ENCODE results near the gene HPGD.
"Not testable (repeated sequence)": the region's sequence is repeated elsewhere in the genome, so short reads cannot be mapped to it uniquely, and the experiment has no call there.

HPGD gene

DNA sequence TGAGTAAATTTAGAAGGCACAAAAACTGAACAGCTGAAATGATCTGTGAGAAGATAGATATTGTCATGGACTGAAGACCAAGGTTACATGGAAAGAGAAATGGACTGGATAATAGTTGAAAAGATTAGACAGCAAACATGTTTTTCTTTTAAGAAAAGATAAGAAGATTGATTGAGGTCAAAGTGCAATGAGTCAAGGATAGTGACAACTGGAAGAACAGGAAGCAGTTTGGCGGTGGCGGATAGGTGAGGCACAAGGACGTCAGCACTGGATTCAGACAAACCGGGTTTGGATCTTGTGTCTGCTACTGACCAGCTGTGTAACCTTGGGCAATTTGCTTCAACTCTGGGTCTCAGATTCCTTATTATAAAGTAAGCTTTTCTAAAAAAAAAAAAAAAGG, 2.0 kb upstream of the HPGD start:
- DNase-seq = no peak

DNA sequence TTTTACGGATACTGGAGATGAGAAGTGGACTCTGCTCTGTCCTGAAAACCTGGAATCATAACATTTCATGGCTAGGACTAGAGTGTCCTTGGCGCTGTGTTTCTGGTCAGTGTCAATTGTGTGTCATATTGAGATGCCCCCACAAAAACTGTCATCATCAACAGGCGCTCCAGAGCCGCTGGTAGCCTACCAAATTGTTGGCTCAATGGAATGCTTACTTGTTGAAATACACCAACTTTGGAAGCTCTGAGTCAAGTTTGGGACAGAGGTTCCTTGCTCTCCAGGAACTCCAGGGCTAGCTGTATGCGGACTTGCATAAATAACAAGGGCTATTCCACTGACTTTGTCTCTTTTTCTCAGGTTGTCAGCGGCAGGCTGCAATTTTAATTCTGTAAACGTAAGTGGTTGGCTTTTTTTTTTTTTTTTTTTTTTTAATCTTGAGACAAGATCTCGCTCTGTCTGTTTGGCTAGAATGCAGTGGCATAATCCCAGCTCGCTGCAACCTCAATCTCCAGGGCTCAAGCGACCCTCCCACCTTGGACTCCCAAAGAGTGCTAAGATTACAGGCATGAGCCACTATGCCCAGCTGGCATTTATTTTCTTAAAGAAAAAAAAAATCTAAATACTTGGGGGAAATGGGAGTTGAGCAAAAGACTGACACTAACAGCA, 871 bp upstream of the HPGD start:
- no peak for DNase-seq

DNA sequence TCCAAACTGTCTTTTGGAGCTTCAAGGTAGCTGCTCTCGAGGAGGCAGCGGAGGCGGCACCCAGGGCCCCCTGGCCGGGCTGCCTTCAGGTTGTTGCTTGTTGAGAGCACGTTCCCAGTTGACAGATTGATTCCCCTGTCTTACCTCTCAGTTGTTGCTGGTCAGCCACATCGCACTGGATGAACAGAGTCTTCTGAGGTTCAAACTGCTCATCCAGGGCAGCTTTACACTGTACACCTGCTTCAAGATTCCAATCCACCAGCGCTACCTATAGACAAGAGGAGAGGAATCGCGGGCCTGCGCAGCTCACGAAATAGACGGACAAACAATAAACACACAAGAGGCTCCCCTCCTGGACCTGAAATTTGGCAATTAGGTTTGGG, 497 bp downstream of the HPGD start:
- peak; percentile 8 for DNase-seq

DNA sequence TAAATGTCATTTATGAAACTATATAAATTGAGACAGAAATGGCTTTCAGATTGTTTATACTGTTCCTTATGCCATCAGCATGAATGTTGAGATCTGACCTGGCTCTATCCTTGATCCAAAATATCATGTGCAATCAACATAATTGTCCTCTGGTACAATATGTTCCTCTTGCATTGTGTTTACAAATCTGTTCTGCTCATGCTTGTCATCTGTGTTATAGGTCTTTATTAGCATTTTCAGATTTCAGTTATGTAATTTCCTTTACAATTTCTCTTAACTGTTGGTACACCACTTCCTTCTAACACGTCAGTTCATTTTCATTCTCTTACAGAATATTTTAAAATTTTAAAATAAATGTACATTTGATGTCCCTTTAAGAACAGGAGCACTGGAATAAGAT, 1.6 kb downstream of the HPGD start:
- DNase-seq = no peak

DNA sequence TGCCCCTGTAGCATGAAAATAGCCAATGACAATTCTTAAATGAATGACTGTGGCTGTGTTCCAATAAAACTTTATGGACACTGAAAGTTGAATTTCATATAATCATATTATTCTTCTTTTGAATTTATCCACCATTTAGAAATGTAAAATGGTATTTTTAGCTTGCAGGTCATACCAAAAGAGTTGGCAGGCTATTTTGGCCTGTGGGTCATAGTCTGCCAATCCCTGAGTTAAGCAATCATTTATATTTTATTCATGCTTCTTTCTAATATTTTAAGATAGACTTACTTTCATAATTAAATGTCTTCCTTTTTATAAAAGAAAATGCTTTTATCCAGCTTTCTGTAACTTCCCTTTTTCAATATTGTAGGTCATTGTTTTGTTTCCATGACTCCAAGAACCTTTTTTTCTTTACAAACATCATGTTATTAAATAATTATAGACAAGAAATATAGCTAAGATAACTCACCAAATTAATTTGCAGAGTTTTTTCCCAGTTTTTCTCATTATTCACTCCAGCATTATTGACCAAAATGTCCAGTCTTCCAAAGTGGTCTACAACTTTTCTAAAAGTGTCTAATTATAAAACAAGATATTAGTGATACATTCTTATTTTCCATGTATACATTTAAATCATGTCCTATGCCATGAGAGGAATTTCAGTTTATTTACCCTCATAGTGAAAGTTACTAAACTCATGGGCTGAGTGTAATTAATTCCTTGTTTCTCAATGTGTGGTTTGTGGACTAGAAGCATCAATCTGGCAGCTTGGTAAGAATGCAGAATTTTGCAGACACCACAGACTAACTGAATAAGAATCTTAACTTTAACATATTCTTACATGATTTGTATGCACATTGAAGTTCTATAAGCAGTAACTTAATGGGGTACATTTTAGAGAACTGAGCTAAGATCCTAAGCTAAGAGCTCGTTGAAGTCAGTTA, 4.5 kb downstream of the HPGD start:
- DNase-seq = no peak

DNA sequence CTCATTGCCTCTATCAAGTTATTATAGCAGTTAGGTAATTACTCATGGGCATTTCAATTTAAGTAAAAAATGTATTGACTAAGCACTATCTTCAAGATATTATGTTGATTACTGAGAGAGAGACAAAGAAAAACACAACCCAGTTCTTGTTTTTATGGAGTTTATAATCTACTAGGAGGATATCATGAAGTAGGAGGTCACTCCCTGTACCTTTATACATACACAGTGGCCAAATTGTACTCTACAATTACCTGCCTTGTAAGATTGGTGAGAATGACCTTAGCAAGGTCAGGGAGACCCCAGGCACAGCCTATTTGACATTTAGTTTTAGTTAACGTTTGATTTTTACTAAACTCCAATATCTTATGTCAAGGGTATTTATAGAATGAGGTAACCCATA, 5.5 kb downstream of the HPGD start:
- no peak for DNase-seq

DNA sequence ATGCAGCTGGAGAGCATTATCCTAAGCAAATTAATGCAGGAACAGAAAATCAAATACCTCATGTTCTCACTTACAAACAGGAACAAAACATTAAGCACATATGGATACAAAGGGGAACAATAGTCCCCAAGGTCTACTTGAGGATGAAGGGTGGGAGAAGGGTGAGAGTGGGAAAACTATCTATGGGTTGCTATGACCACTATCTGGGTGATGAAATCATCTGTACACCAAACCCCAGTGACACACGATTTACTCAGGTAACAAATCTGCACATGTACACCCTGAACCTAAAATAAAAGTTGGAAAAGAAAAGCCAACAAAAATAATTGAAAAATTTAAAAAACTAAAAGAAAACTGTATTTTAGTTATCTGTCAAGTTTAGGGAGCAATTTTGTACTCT, 5.9 kb downstream of the HPGD start:
- no peak for DNase-seq

DNA sequence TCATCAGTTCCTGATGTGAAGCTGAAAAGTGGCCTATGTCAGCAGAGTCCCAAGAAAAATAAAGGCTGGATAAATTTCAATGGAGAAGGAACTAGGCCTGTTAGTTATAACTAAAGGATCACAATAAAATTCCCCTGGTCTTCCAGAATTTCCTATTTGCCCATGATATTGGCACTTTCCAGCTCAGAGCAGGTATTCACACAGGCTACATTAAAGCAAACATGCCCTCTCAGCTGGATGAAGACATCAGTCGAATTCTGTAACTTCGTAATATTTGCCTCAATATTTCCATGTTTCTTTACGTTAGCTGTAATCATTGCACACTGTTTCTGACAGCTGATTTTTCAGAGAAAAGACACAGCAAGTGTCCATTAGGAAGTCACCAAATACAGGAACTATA, 9.5 kb downstream of the HPGD start:
- DNase-seq = no peak

DNA sequence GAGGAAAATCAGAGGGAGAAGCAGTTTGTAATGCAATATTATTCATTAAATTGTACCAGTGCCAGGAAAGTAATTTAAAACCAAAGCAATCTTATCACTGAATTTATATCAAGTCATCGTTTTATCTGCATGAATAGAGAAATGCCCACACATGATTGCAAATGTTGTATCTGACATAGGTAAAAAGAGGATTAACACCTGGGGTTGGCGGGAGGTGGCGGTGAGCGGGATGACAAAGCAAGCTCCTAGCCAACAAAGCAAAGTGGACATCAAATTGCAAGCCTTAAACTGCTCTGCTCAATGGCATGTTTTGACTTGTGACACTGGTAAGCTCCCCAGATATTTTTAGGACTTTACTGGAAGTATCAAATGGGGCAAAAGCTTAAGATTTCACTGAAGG, 16.4 kb downstream of the HPGD start:
- DNase-seq = no peak

DNA sequence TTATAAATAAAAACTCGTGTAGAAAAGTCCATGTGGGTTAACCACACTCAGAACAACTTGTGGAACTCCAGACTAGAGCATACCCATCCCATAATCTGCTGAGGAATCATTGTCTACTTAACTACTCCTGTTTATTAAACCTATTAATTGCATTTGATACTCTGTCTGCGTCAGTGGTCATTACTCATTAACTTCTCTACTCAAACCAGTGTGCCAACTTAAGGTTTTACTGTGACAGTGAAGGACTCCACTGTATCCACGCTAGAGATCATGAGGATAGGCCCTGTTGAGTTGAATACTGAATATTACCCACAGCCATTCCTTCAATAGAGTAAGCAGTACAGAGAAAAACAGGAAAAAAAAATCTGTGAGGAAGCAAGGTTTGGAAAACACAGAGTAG, 17.3 kb downstream of the HPGD start:
- DNase-seq = no peak

DNA sequence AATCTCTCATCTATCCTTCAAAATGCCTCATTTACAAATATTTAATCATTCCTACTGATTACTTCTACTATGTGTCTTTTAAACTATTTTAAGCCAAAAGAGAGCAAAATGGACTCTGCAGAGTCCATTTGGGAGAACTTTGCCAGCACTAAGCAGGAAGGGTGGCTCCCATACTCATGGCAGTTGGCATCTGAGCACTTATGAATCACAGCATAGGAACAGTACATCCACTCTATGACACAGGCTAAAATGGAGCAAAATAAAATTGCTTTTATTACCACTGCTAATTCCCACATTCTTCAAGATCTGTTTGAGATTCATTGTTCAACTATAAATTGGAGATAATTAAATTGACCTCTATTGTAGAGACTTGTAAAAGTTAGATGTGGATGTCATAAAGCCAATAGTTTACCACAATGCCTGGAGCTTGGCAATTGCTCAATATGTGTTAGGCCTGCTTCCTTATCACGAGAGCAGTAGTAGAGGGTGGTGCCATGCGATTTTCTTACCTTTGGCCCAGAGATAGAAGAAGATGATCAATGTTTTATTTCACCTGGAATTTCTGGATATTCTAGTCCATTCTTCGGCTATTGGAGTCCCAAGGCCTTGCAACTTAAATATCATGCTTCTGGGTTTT, 19.1 kb downstream of the HPGD start:
- DNase-seq = no peak

DNA sequence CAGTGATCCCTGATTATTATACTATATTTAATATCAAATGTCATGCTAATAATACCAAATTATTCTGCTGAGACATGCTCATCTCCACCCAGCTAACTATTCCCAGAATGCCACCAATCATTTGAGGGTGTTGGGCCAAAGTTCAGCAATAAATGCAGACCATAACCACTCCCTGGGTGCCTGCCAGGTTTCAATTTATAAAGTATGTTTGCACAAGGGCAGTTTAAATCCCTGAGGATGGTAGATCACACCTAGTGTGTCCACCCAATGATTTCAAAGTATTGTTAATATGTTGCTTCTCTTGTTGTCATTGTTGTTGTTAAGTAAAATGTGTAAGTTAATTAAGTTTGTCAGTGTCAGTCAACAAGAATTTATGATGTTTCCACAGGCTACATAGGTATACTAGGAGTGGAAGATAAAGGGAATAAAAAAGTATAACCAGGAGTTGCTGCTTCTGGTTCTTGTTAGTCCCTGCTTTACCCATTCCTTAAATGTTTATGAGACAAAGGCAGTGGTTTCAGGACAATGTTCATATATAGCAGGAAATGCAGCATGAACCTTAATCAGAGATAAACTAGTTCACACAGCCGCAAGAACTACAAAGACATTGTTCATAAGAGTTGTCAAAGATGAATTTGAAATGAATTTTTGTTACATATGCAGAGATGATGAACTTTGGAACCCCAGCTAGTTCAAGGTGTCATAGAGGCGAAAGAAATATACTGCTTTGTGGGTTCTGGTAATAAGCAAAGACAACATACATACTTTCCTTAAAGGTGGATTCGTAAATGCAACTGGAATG, 25.5 kb downstream of the HPGD start:
- DNase-seq = peak; percentile 2

DNA sequence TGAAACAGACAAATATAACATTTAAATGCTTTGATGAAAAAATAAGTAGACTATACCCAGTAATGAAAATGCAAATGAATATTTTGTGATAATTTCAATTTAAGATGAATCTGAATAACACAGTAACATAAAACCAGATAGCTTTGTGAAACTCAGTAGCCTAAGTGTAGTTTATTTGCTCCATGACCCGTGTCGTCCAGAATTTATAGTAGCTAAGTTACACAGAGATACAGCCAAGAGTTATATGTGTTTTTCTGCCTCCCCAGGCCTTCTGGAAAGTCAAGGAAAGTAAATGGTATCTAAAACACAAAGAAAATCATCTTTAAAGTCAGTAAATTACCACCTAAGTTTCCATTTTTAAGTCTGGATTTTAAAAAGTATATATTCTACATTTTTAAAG, 26.7 kb downstream of the HPGD start:
- no peak for DNase-seq

DNA sequence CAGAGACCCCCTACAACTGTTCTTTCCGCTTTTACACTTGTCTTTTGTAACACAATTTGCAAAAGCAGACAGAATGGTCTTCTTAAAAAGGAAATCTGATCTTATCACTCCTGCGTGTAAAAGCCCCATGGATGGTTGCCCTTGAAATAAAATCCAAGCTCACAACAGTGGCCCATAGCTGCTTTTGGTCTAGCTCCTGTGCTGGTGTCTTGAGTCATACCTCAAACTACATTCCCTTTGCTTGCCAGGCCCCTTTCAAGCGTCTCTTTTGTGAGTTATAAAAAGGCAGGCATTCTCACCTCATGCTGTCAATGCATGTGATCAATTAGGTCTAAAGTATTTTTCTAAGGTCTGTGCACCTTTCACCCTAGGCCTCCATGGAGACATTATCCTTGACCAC, 27.6 kb downstream of the HPGD start:
- DNase-seq = no peak

DNA sequence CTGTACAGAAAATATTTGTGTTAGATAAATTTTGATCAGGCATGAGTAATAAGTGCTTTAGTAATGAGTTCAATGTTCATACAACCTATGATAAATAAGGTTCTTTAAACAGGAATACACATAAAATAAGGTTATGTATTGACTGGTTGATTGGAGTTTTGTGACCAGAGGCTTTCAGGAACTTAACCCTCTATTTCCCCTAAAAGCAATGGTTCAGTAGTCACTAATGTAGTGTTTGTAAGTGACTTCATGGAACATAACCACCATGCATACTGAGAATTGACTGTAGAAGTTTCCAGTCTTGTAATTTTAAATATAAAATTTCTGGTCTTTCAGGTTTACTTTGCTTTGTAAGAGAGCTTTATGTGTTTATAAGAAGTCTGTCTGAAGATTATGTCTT, 28.1 kb downstream of the HPGD start:
- no peak for DNase-seq

DNA sequence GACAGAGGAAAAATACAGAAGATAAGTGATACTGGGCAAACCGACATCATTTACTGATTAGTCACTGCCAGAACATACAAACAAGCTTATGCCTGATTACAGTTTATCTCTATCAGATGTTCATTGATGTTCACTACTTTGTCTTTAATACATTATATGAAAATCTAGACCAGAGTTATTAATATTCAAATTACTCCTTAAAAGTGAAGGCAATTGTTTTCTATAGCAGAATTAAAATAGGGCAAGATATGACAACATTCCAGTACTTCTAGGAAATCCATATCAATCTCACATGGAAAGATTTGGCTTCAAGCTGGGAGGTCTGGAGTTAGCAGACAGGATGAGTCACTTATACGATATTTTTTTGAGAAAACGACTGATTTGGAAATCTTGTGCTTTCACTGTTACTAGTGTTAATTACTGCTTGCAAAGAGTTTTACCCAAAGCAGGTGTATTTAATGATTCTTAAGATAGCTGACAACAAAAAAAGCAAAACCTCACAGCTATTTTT, 31.8 kb downstream of the HPGD start:
- DNase-seq = no peak

DNA sequence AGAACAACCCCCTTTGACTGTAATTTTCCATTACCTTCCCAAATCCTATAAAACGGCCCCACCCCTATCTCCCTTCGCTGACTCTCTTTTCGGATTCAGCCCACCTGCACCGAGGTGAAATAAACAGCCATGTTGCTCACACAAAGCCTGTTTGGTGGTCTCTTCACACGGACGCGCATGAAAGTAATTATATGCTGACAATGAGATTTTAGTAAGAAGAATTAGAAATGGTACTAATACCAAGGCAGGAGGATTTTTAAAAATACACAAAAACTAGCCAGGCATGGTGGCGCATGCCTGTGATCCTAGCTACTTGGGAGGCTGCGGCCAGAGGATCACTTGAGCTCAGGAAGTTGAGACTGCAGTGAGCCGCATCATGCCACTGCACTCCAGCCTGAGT, 33.9 kb downstream of the HPGD start:
- not testable (repeated sequence) for DNase-seq

DNA sequence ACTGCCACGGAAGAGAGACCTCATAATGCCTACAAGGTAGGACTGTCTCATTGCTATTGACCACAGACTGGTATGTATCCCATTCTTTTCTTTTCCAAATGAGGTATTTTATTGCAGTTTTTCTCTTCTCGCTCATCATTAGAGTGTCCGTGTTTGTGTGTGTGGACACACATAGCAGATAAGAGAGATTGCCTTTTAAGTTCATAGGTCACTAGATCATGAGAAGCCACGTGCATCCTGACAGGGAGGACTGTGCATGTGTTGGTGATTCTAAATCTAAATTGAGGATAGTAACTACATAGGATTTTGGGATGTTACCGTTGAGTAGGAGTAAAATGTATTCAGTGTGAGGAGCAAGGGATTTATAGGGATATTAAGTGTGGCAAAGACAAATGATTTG, 37.3 kb downstream of the HPGD start:
- no peak for DNase-seq

DNA sequence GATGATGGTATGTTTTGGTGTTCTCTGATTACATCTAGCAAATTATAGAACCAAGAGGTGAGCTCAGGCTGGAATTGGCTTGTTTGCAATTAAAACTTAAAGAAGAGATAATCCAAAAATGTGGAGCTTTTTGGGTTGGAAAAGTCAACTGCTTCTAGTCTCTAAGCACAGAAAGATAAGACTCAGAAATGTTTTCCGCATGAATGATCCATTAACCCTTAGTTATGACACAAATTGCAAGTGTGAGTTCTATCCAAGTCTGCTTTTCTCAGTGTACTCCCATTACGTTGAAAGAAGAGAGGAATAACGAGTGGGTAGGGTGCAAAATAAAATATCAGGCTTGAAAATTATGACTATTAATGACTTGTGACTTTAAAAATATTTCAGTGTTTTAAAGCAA, 38.5 kb downstream of the HPGD start:
- no peak for DNase-seq

DNA sequence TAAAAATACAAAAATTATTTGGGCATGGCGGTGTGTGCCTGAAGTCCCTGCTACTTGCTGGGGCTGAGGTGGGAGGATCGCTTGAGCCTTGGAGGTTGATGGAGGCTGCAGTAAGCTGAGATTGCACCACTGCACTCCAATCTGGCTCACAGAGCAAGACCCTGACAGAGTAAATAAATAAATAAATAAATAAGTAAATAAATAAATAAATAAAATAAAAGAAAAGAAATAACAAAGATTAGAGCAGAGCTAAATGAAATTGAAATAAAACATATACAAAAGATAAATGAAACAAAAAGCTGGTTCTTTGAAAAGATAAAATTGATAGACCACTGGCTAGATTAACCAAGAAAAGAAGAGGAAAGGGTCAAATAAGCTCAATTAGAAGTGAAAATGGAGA, 43.1 kb downstream of the HPGD start:
- no peak for DNase-seq

DNA sequence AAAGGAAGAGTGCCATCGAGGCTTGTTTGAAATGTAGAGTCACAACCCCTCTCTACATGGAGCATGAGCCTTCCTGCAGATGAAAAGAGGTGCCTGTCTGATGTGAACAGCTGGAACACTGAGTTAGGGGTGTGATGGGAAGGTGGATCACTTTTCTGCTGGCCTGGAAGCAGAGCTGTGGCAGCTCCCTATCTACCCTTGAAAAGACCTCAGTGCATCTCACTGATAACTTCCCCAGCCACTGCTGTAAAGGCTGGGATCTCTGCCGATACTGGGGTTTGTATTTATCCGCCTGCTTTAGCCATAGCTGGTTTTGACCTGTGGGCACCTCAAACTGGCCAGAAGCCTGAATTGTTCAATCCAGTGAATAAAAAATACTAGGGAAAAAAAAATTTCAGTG, 46.8 kb downstream of the HPGD start:
- no peak for DNase-seq

DNA sequence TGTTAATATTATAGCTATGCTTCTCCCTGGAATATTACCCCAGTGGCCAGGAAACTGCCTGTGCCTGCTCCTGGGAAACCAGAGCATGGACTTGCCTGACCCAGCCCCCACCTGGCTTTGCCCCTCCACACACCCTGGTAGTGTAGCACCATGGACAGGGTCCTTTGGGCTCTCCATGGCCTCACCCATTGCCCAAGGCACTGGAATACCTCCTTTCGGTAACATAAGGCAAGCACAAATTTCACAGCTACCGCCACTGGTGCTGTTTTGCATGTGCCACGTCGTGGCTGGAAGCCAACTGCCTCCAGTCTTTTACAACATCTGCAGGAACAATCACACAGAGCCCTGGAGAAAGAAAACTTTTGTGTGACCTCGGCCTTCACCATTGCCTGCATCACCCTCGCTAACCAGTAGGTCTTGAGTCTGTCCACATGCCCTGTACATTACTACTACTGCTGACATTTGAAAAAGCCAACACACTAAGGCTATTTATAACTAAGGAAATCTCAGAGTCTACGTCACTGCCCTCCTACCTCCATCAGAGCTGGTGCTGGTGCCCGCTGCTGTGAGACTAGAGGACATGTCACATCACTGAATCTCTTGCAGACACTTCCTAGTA, 47.7 kb downstream of the HPGD start:
- no peak for DNase-seq

DNA sequence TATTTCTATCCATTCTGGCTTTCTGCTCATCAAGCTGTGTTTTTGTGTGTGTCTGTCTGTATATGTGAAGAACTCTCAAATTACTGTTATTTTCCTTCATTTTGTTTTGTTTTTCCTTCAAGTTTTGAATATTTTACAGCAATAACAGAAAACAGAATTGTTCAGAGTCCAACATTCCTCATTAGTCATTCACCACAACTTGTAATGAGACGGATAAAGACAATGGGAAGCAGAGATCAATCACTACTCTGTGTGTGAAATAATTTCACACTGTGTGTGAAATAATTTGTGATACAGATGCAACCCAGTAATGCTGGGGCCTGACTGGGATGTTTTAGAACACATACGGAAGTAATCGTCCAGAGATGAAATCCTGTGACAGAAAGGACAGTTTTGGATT, 55.2 kb downstream of the HPGD start:
- DNase-seq = no peak

Measured in NCI-H510A treated with DMSO at 0.1 percent for 48 hours (cell line).